Measurements from ENCODE around the gene PLPPR3. TPM values are rescaled to one million over a fixed set of nuclear protein-coding genes. Genes with fewer than 3 reads are reported as not detected.

The PLPPR3 gene
- 2.3 and 3.8 TPM in 2 replicates for total RNA-seq (2014; rRNA removed; shearing (Covaris generic))

- no peak for DNase-seq (ENCODE audit: low read depth)
Observed at GRCh38 chr19:821825-822503, at the start of gene PLPPR3. Gene PLPPR3 (minus strand): TSS chr19:821955. CDS start chr19:821559, 396 bp downstream.

GRCh38 chr19:870963-871401 is 49.2 kb upstream of the PLPPR3 start:
- DNase-seq (ENCODE audit: low read depth), result no peak

- DNase-seq (ENCODE audit: low read depth), result no peak
Observed at GRCh38 chr19:870314-870713, 48.6 kb upstream of the PLPPR3 start.

- DNase-seq (ENCODE audit: low read depth), result peak; percentile 95
Observed at GRCh38 chr19:869245-870177, 47.8 kb upstream of the PLPPR3 start.

- no peak for DNase-seq (ENCODE audit: low read depth)
Observed at GRCh38 chr19:868458-869244, 46.9 kb upstream of the PLPPR3 start.

- no peak for DNase-seq (ENCODE audit: low read depth)
Observed at GRCh38 chr19:867855-868457, 46.2 kb upstream of the PLPPR3 start.

- no peak for DNase-seq (ENCODE audit: low read depth)
Observed at GRCh38 chr19:867301-867793, 45.6 kb upstream of the PLPPR3 start.

GRCh38 chr19:866769-867300 is 45.1 kb upstream of the PLPPR3 start:
- no peak for DNase-seq (ENCODE audit: low read depth)

GRCh38 chr19:863315-863620 is 41.5 kb upstream of the PLPPR3 start:
- no peak for DNase-seq (ENCODE audit: low read depth)

GRCh38 chr19:862581-863314 is 41.0 kb upstream of the PLPPR3 start:
- DNase-seq (ENCODE audit: low read depth), result no peak

GRCh38 chr19:861756-862580 is 40.2 kb upstream of the PLPPR3 start:
- DNase-seq (ENCODE audit: low read depth), result no peak

GRCh38 chr19:861141-861755 is 39.5 kb upstream of the PLPPR3 start:
- DNase-seq (ENCODE audit: low read depth), result no peak

GRCh38 chr19:858868-859843 is 37.4 kb upstream of the PLPPR3 start, which contains the start of gene CFD:
Gene CFD (plus strand): TSS chr19:859664. CDS start chr19:859690, 26 bp downstream.
- DNase-seq (ENCODE audit: low read depth), result no peak

- DNase-seq (ENCODE audit: low read depth), result no peak
Observed at GRCh38 chr19:858284-858683, 36.5 kb upstream of the PLPPR3 start.

GRCh38 chr19:855566-856120 is 33.9 kb upstream of the PLPPR3 start:
- no peak for DNase-seq (ENCODE audit: low read depth)

- no peak for DNase-seq (ENCODE audit: low read depth)
Observed at GRCh38 chr19:855142-855541, 33.4 kb upstream of the PLPPR3 start.

- DNase-seq (ENCODE audit: low read depth), result no peak
Observed at GRCh38 chr19:854549-854948, 32.8 kb upstream of the PLPPR3 start.

All from M059J (cell line).